H1 (cell line): ENCODE measurements around the gene SLC4A1AP. TPM values are rescaled to one million over a fixed set of nuclear protein-coding genes. Genes with fewer than 3 reads are reported as not detected.
A peak's percentile ranks its signal among the peaks of the same experiment; 100 is the strongest.

ENCODE experiments used
- CEBPB ChIP-seq: IDR thresholded peaks from 2 replicates; pipeline ENCODE4 v1.6.1; 2012; ENCODE audit warnings: low read depth, low read length
- CHD1 ChIP-seq: IDR thresholded peaks from 2 replicates; pipeline ENCODE4 v1.6.1; 2012; ENCODE audit warnings: low read depth, low read length, improper control_type of control experiment
- EP300 ChIP-seq, 2 experiments: IDR thresholded peaks; 1 replicate in 1 of 2; 2 replicates in 1 of 2; pipeline ENCODE4 v1.6.1; 2011 to 2012; ENCODE audit warnings: low read depth in 2 of 2, low read length in 2 of 2, mild to moderate bottlenecking in 2 of 2, borderline replicate concordance in 1 of 2, inconsistent platforms in 1 of 2, moderate library complexity in 1 of 2
- FOSL1 ChIP-seq: IDR thresholded peaks from 2 replicates; pipeline ENCODE4 v1.6.1; 2011; ENCODE audit warnings: mild to moderate bottlenecking, low read depth, low read length, moderate library complexity; ENCODE audit not compliant: insufficient read depth
- GTF2F1 ChIP-seq: IDR thresholded peaks from 2 replicates; pipeline ENCODE4 v1.6.1; 2012; ENCODE audit warnings: low read depth, low read length, improper control_type of control experiment, borderline replicate concordance
- JUND ChIP-seq: IDR thresholded peaks from 2 replicates; pipeline ENCODE4 v1.6.1; 2011; ENCODE audit warnings: mild to moderate bottlenecking, improper control_type of control experiment, low read length
- KDM1A ChIP-seq: fragments of 200-600, 300-600 bp; sonication (generic); IDR thresholded peaks from 2 replicates; pipeline ENCODE4 v1.7.1; 2016; ENCODE audit warnings: mild to moderate bottlenecking, low read length, borderline replicate concordance
- KDM4A ChIP-seq: IDR thresholded peaks from one replicate; pipeline ENCODE4 v1.7.1; 2012; ENCODE audit warnings: low read depth, mild to moderate bottlenecking, moderate library complexity, low read length, inconsistent platforms; ENCODE audit not compliant: severe bottlenecking
- KDM5A ChIP-seq: fragments of 200-600 bp; IDR thresholded peaks from 2 replicates; pipeline ENCODE4 v1.7.1; 2012; ENCODE audit warnings: mild to moderate bottlenecking, low read length, inconsistent platforms, mixed read lengths
- MAFK ChIP-seq: IDR thresholded peaks from 2 replicates; pipeline ENCODE4 v1.6.1; 2012; ENCODE audit warnings: low read depth, mild to moderate bottlenecking, improper control_type of control experiment, low read length
- POLR2AphosphoS5 ChIP-seq: IDR thresholded peaks from 2 replicates; pipeline ENCODE4 v1.6.1; 2011; ENCODE audit warnings: low read depth, low read length
- POU5F1 ChIP-seq: IDR thresholded peaks from 2 replicates; pipeline ENCODE4 v1.6.1; 2011; ENCODE audit warnings: low read depth, mild to moderate bottlenecking, low read length, moderate library complexity
- RXRA ChIP-seq: IDR thresholded peaks from 2 replicates; pipeline ENCODE4 v1.6.1; 2011; ENCODE audit warnings: low read depth, mild to moderate bottlenecking, low read length, moderate library complexity; ENCODE audit not compliant: insufficient read depth
- SAP30 ChIP-seq: fragments of 300-600 bp; sonication (generic); IDR thresholded peaks from 2 replicates; pipeline ENCODE4 v1.7.1; 2012; ENCODE audit warnings: low read length, moderate library complexity, mild to moderate bottlenecking, inconsistent platforms; ENCODE audit not compliant: insufficient read depth, insufficient replicate concordance
- SP2 ChIP-seq: IDR thresholded peaks from 2 replicates; pipeline ENCODE4 v1.6.1; 2012; ENCODE audit warnings: mild to moderate bottlenecking, low read length, inconsistent platforms
- SRF ChIP-seq: IDR thresholded peaks from 2 replicates; pipeline ENCODE4 v1.6.1; 2011; ENCODE audit warnings: mild to moderate bottlenecking, low read depth, low read length, moderate library complexity
- TAF1 ChIP-seq: IDR thresholded peaks from 2 replicates; pipeline ENCODE4 v1.6.1; 2011; ENCODE audit warnings: mild to moderate bottlenecking, low read depth, low read length
- TAF7 ChIP-seq: optimal IDR thresholded peaks from 2 replicates; pipeline ENCODE3; 2011; ENCODE audit warnings: low read depth, mild to moderate bottlenecking, inconsistent platforms, low read length, moderate library complexity, borderline replicate concordance
- TBP ChIP-seq: IDR thresholded peaks from 2 replicates; pipeline ENCODE4 v1.6.1; 2011; ENCODE audit warnings: low read depth, low read length, improper control_type of control experiment
- USF2 ChIP-seq: IDR thresholded peaks from 2 replicates; pipeline ENCODE4 v1.6.1; 2011; ENCODE audit warnings: low read length, improper control_type of control experiment
- ZNF274 ChIP-seq: IDR thresholded peaks from 2 replicates; pipeline ENCODE4 v1.7.0; 2012; ENCODE audit warnings: low read length, borderline replicate concordance; ENCODE audit errors: extremely low read depth
- polyA plus RNA-seq, 7 experiments: library from polyadenylated mRNA; depleted of rRNA in 3 of 7; stranded (reverse) in 5 of 7; unstranded in 2 of 7; fragments of >200 nt in 5 of 7; fragments of 200-250 nt in 2 of 7; gene quantifications; 1 replicate in 5 of 7; 2 replicates in 1 of 7; 4 replicates in 1 of 7; pipeline versions ENCODE4 v1.2.1 to v1.2.3, GENCODE V29; 2011 to 2013; ENCODE audit warnings: missing spikeins in 2 of 7, mixed read lengths in 2 of 7
- total RNA-seq: library from RNA; stranded (reverse); fragmentation: NEBNext Ultra II Directional; extraction: Animal tissue kit (Norgen Biotek cat#: 25700); gene quantifications from 2 replicates; pipeline ENCODE4 v1.2.1, GENCODE V29; 2021
- TF ChIP-seq, protein P1 (sequence below): IDR thresholded peaks from 2 replicates; pipeline ENCODE4 v1.6.1; 2012; ENCODE audit warnings: inconsistent platforms

Gene SLC4A1AP
- total and polyA plus RNA-seq, 2 of the 8 experiments (the other 6 are each of a cell fraction or from before 2014, with no cell fraction given), result 8.1 to 18.4 TPM

DNA sequence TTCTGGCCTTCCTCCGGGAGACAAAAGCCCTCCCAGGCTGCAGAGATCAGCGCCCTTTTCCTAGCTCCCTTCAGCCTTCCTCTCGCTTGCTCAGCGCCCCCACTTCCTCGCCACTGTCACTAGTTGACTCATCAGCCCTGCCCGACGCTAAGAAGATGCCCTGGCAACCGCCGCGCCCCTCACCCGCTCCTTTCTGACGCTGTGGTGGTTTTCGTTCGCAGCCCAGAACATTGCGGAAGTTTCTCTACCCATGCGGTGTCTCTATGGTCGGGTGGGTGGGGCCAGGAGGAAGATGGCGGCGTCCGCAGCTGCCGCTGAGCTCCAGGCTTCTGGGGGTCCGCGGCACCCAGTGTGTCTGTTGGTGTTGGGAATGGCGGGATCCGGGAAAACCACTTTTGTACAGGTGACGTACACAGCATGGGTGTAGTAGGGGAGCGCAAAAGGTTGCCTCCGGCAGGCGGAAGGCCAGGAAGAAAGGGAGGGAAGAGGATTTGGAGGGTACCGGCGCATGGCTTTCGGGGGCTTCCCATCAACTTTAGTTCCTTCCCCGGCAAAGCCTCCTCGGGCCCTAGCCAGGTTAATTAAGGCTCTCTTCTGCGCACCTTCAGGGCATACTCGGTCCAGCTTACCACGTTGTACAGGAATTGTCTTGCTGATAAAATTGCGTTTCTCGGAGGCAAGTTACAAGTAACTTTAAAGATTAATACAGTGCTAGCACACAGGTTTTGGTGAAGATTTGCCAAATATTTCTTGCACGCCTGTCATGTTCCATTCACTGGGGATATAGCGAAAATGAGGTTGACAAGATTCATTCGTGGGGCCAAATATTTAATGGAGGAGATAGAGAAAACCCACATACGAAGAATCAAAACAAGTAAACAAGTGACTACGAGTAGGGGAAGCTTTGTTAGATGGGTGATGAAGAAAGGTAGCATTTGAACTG, 34.7 kb upstream of the SLC4A1AP start, which contains the start of the genes CCDC121 and GPN1 (continued):
- TF ChIP-seq TBP, result peak; percentile 94
- TF ChIP-seq TAF7, result peak; percentile 95
- no peak for TF ChIP-seq POU5F1
- TF ChIP-seq KDM1A, result no peak
- TF ChIP-seq ZNF274, result no peak
- TF ChIP-seq TAF1, result peak; percentile 98
- TF ChIP-seq SRF, result no peak; the same call in 1 of the 2 replicates
- 0 out of 3 replicates have a peak, but pooled peaks of 1 of the 2 experiments have one; percentile 12 for TF ChIP-seq EP300 (IDR thresholded peaks at IDR 0.05; ENCODE audit: borderline replicate concordance in 1 of 2, low read depth in 2 of 2, low read length in 2 of 2)
- TF ChIP-seq RXRA, result no peak
- no peak for TF ChIP-seq FOSL1
- TF ChIP-seq KDM5A, result peak; percentile 82
- no peak for TF ChIP-seq USF2
- TF ChIP-seq CHD1, result no peak
- TF ChIP-seq JUND, result peak; percentile 60; the same call in 1 of the 2 replicates
- no peak for TF ChIP-seq CEBPB
- TF ChIP-seq SP2, result peak; percentile 52; the same call in 1 of the 2 replicates
- TF ChIP-seq MAFK, result no peak
- no peak for TF ChIP-seq SAP30
- no peak; the same call in 1 of the 2 replicates for TF ChIP-seq GTF2F1
- TF ChIP-seq, protein P1, sequence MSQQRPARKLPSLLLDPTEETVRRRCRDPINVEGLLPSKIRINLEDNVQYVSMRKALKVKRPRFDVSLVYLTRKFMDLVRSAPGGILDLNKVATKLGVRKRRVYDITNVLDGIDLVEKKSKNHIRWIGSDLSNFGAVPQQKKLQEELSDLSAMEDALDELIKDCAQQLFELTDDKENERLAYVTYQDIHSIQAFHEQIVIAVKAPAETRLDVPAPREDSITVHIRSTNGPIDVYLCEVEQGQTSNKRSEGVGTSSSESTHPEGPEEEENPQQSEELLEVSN, result peak; percentile 16; the same call in 1 of the 2 replicates
- peak; percentile 64 for TF ChIP-seq KDM4A
- peak; percentile 74; the same call in 1 of the 2 replicates for TF ChIP-seq POLR2AphosphoS5
